Measurements from ENCODE around the gene COTL1.

- TF ChIP-seq, protein P1, sequence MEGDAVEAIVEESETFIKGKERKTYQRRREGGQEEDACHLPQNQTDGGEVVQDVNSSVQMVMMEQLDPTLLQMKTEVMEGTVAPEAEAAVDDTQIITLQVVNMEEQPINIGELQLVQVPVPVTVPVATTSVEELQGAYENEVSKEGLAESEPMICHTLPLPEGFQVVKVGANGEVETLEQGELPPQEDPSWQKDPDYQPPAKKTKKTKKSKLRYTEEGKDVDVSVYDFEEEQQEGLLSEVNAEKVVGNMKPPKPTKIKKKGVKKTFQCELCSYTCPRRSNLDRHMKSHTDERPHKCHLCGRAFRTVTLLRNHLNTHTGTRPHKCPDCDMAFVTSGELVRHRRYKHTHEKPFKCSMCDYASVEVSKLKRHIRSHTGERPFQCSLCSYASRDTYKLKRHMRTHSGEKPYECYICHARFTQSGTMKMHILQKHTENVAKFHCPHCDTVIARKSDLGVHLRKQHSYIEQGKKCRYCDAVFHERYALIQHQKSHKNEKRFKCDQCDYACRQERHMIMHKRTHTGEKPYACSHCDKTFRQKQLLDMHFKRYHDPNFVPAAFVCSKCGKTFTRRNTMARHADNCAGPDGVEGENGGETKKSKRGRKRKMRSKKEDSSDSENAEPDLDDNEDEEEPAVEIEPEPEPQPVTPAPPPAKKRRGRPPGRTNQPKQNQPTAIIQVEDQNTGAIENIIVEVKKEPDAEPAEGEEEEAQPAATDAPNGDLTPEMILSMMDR (IDR thresholded peaks at IDR 0.05): no peak
- TF ChIP-seq POLR2AphosphoS5 (IDR thresholded peaks at IDR 0.05) (no peak), EP300 (IDR thresholded peaks at IDR 0.05) (no peak), POLR2A (IDR thresholded peaks at IDR 0.05) (no peak)
These were observed 11.6 kb downstream of the COTL1 start for GRCh38 chr16:84606081-84606875.
